ENCODE results near the gene BBS9.

DNA sequence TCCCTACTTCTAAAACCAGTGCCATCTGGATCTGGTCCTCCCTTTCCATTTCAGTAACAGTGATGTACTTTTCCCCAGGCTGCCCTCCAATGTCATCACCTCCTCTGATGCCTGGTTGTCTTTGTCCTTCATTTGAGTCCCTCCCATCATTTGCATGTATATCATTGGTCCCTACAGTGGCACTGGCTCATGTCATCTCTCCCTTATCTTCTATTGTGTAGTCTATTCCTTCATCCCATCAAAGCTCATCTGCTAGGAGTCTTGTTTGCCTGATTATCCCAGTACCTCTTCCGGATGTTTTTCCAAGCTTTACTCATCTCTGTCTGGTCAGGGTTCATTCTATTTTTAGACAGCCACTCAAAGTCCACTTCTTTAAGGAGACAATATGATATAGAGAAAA lies 483.1 kb downstream of the BBS9 start:
- no peak for TF ChIP-seq POLR2AphosphoS5 (IDR thresholded peaks at IDR 0.05; ENCODE audit: low read depth, low read length)
- TF ChIP-seq POLR2A (IDR thresholded peaks at IDR 0.05; ENCODE audit: low read depth, low read length), result no peak

Data from GM12892 (cell line).